Measurements from ENCODE around the gene ENTPD1.

ENTPD1 gene

GRCh38 chr10:95831076-95831475, 75.1 kb downstream of the ENTPD1 start:
- DNase-seq (ENCODE audit: low read depth in 2 of 2): no peak

- DNase-seq (ENCODE audit: low read depth in 2 of 2): no peak
These were observed 75.6 kb downstream of the ENTPD1 start for GRCh38 chr10:95831515-95831914.

DNA sequence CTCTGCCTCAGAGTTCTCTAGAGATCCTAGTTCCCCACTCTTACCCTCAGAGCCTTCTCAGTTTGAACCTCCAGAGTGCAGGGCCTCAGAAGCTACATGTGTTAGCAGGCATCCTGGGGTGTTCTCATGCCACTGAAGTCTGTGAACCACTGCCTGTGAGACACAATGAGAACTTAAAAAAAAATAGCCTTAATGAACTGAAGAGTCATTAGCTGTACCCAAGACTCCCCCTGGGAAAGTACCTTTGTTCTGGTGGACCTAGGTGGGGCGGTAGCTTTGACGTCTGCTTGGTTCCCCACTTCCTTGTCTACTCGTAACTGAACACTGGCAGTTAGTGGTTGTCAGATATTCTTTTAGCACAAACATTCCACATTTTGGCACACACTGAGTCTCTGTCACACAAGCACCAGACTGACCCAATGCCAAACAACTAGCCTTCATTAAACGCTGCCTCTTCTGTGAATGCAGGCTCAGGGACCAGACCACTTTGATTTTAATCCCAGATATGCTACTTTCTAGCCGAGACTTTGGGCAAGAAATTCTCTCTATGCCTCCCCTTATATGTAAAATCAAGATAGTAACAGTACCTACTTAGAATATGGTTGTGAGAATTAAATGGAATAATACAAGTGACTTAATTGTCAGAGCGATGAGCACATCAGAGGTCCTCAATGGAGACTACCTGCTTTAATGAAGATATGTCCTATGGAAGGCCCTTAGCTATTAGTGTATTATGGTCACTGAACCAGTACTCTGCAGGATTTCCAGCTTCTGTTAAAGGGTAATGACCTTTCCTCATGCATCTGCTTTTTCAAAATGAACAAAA, 76.5 kb downstream of the ENTPD1 start:
- no peak for DNase-seq (ENCODE audit: low read depth in 2 of 2)

- no peak for DNase-seq (ENCODE audit: low read depth in 2 of 2)
These were observed 77.2 kb downstream of the ENTPD1 start for GRCh38 chr10:95833042-95833610.

DNA sequence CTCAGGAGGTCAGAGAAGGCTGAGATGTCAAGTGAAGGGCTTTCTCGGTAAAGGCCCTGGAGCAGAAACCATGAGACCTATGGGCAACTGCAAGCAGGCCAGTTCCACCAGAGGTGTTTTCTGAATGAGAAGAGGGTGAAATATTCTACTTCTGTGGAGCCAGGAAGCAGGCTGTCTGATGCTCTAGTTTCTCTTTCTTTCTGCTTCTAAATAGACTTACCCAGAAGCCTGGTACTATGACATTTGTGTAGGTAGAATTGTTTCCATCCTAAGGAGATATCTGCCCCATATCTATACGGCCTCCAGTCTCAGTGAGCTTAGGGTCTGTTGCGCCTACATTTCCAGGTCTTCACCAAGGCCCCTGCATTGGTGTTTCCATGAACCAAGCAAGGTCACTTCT, 78.4 kb downstream of the ENTPD1 start:
- DNase-seq (ENCODE audit: low read depth in 2 of 2): no peak

DNA sequence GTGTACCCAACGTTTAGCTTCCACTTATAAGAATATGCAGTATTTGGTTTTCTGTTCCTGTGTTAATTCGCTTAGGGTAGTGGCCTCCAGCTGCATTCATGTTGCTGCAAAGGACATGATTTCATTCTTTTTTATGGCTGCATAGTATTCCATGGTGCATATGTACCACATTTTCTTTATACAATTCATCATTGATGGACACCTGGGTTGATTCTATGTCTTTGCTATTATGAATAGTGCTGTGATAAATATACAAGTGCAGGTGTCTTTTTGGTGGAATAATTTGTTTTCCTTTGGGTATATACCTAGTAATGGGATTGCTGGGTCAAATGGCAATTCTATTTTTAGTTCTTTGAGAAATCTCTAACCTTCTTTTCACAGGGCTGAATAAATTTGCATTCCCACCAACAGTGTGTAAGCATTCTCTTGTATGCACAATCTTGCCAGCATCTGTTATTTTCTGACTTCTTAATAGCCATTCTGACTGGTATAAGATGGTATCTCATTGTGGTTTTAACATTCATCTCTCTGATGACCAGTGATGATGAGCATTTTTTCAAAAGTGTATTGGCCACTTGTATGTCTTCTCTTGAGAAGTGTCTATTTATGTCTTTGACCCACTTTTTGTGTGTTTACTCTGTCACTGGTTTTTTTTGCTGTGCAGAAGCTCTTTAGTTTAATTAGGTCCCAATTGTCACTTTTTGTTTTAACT, 79.3 kb downstream of the ENTPD1 start:
- no peak for DNase-seq (ENCODE audit: low read depth in 2 of 2)

GRCh38 chr10:95835911-95836310, 79.9 kb downstream of the ENTPD1 start:
- no peak for DNase-seq (ENCODE audit: low read depth in 2 of 2)

GRCh38 chr10:95836610-95837355, 80.8 kb downstream of the ENTPD1 start:
- no peak for DNase-seq (ENCODE audit: low read depth in 2 of 2)

GRCh38 chr10:95837356-95837776, 81.4 kb downstream of the ENTPD1 start:
- DNase-seq (ENCODE audit: low read depth in 2 of 2): no peak

DNA sequence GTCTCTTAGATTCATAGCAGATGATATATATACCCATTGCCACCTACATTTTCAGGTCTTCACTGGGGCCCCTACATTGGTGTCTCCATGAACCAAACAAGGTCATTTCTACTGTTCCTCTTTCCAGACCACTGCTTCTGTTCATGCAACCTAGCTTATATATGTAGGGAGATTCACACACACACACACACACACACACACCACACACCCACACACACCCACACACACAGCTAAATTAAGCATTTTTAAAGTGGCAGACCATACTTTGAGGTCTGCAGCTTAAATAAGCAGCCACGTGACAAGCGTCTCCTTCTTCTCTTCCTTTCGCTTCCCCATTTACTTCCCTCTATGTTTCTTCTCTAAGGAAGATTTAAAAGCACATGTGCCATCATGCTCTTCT, 81.8 kb downstream of the ENTPD1 start:
- DNase-seq (ENCODE audit: low read depth in 2 of 2): no peak

DNA sequence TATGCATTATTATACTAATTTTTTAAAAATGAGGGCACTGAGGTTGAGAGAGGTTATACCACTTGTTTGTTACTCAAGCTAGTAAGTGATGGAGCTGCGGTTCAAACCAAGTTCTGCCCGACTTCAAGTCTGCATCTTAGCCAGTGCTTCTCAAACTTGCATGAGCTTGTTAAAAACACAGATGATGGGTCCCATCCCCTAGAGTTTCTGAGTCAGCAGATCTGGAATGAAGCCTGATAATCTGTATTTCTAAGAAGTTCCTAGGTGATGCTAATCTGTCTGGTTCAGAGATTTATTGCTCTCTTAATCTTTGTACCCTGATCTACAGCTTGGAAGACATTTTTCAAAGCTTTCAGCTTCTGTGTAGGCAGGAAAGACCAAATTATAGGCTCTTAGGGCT, 84.2 kb downstream of the ENTPD1 start:
- DNase-seq (ENCODE audit: low read depth in 2 of 2): no peak

DNA sequence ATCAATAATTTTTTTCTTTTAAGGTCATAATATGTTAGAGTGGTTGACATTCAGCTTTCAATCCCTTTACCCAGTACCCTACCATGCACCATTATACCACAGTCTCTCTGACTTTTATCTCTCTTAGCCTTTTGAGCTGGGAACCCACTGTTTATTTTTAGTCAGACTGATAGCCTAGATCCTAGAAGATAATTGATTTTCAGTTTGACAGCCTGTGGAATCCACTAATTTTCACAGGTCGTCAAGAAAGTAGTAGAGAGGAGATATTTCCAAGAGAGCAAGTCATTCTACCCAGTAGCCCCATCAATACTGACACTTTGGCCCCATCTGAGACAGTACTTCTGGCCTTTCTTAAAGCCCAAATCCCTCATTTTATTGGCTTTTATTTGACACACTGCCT, 84.7 kb downstream of the ENTPD1 start:
- no peak for DNase-seq (ENCODE audit: low read depth in 2 of 2)

GRCh38 chr10:95841661-95842498, 85.9 kb downstream of the ENTPD1 start:
- peak in 1 of 2 experiments; percentile 17 for DNase-seq (ENCODE audit: low read depth in 2 of 2)

GRCh38 chr10:95845411-95845810, 89.4 kb downstream of the ENTPD1 start:
- no peak for DNase-seq (ENCODE audit: low read depth in 2 of 2)

- no peak for DNase-seq (ENCODE audit: low read depth in 2 of 2)
These were observed 91.0 kb downstream of the ENTPD1 start for GRCh38 chr10:95847007-95847406.

DNA sequence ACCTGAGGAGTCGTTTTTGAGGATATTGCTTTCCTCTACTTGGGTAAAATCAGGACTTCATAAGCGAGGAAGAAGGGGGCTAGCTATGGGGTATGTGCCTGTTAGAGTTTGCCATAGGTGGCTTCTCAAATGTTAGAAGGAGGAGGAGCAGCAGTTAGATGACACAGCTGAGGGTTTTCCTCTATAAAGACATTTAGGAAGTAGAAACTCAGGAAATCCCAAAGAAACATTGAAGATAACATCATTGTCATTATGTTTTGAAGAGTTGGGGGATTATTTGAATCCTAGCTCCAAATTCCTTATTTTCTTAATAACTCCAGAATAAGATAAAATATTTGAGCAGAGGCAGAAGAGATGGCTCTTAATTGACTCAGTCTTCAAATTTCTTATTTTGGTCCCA, 92.9 kb downstream of the ENTPD1 start:
- no peak for DNase-seq (ENCODE audit: low read depth in 2 of 2)

DNA sequence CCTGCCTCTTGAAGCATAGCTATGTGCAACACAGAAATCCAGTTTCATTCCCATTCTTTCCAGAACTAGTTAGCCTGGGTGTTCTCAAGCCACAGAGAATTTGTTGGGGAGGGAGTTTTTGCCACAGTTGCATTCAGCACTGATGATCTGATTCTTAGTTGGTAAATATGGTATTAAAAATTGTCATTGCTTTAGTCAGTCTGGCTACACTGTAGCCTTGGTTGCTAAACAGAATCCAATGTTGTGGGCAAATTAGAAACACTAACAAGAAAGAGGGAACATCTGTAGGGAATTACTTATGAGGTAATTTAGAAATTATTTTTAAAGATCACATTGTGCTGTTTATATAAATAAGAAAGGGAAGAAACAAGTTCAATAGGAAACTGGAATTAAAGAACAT, 94.8 kb downstream of the ENTPD1 start:
- DNase-seq (ENCODE audit: low read depth in 2 of 2): no peak

DNA sequence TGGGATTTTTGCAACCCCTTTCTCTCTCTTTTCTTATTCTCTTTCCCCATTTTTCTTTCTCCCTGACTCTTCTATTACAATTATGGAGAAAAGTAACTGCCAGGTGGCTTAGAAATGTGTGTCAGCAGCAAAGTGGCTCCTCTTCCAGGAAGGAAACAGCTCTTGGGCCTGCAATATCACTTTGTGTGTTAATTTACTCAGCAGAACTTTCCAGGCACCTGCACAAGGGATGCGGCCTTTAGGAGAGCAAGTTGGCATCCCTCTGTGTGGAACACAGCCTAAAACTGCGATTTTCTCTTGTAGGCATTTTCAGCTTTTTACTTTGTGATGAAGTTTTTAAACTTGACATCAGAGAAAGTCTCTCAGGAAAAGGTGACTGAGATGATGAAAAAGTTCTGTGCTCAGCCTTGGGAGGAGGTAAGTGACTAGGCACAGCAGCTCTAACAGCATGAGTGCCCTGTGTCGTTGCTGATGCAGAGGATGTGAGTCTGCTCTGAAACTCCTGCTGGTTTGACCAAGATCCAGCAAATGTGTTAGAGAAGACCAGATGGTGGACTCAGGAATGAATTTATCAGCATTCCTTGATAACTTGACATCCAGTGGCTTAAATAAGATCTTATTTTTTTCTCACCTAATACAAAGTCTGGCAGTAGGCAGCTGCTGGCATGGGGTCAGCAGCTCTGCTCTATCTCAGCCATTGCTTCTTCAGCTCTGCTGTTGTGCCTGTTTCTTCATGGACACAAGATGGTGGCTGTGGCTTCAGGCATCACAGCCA, 104.4 kb downstream of the ENTPD1 start:
- no peak for DNase-seq (ENCODE audit: low read depth in 2 of 2)

DNA sequence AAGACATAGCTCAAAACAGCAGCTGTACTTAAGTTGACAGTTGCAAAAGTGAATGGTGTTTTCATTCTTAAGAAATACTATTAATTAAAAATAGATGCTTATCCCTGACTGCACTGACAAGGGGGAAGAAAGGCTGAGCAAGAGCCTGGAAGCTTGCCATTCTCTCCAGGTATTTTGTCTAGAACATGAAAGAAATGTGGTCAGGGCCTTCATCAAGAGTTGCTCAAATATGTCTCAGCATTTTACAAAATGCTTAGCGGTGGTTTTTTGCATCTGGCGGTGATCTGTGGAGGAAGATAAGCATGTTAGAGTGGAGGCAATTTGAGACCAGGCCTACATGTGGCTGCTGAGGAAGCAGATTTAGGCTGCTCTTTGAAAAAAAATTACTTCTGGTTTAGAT, 105.4 kb downstream of the ENTPD1 start:
- peak in 1 of 2 experiments; percentile 5 for DNase-seq (ENCODE audit: low read depth in 2 of 2)
